ENCODE measurements around the gene HTR4. TPM values are rescaled to one million over a fixed set of nuclear protein-coding genes. Genes with fewer than 3 reads are reported as not detected.
"Not testable (repeated sequence)": the region's sequence is repeated elsewhere in the genome, so short reads cannot be mapped to it uniquely, and the experiment has no call there.

The HTR4 gene
- polyA plus RNA-seq, 1 of the 3 experiments (the other 2 are of a cell fraction), result not detected

GRCh38 chr5:148532969-148533670 is 121.2 kb downstream of the HTR4 start:
- H3K9ac ChIP-seq, result no peak overlapping the region
- H3K4me1 ChIP-seq (ENCODE audit: control insufficient read depth in 1 of 2, insufficient read depth in 2 of 2, low read depth in 1 of 2, low read length in 1 of 2), result no peaks in the 10 kb centered on the region
- H3K27me3 ChIP-seq (ENCODE audit: insufficient read depth), result no peaks in the 10 kb centered on the region
- no peak overlapping the region for H3K27ac ChIP-seq (ENCODE audit: low read depth in 2 of 2, low read length in 1 of 2)
- WGBS (ENCODE audit: low lambda C conversion rate), result 15% methylated on average over 5 of the region's 5 CpGs
- no peak overlapping the region for H3K4me3 ChIP-seq (ENCODE audit: low read depth in 2 of 2, low read length in 1 of 2)
- H3K36me3 ChIP-seq (replicated peaks in 1 of 2; ENCODE audit: control insufficient read depth in 1 of 2, insufficient read depth in 2 of 2, low read length in 1 of 2), result no peaks in the 10 kb centered on the region
- no peak for DNase-seq
- H3K79me2 ChIP-seq (ENCODE audit: insufficient read depth), result no peaks in the 10 kb centered on the region
- TF ChIP-seq MEF2A (IDR thresholded peaks at IDR 0.05; ENCODE audit: borderline replicate concordance, low read depth), result no peak
- no peak for TF ChIP-seq FOXJ3 (CRISPR knock-in tag; IDR thresholded peaks at IDR 0.05)
- TF ChIP-seq REST (IDR thresholded peaks at IDR 0.05; ENCODE audit: low read depth, low read length), result no peak
- TF ChIP-seq RFX5 (IDR thresholded peaks at IDR 0.05; ENCODE audit: low read length), result no peak
- no peak for TF ChIP-seq GATA2 (CRISPR knock-in tag; IDR thresholded peaks at IDR 0.05)
- TF ChIP-seq NFIC (IDR thresholded peaks at IDR 0.05; ENCODE audit: borderline replicate concordance), result no peak
- no peak for TF ChIP-seq MXI1 (IDR thresholded peaks at IDR 0.05; ENCODE audit: low read depth, low read length)
- no peak for TF ChIP-seq TCF12 (IDR thresholded peaks at IDR 0.05)
- no peak for TF ChIP-seq IRF3 (IDR thresholded peaks at IDR 0.05; ENCODE audit: low read depth, low read length)
- no peak for TF ChIP-seq RCOR1 (IDR thresholded peaks at IDR 0.05; ENCODE audit: low read length)
- TF ChIP-seq TAF1 (IDR thresholded peaks at IDR 0.05; ENCODE audit: borderline replicate concordance, low read depth, low read length), result no peak
- no peak for TF ChIP-seq CHD2 (IDR thresholded peaks at IDR 0.05; ENCODE audit: low read length, partially characterized antibody)
- TF ChIP-seq POLR2AphosphoS5 (IDR thresholded peaks at IDR 0.05; ENCODE audit: low read depth, low read length), result no peak
- no peak for TF ChIP-seq NRF1 (IDR thresholded peaks at IDR 0.05; ENCODE audit: low read depth, low read length)
- no peak for TF ChIP-seq RAD21 (IDR thresholded peaks at IDR 0.05; ENCODE audit: low read length)
- no peak for TF ChIP-seq ZBTB33 (IDR thresholded peaks at IDR 0.05; ENCODE audit: borderline replicate concordance, low read depth)
- H3F3A ChIP-seq (replicated peaks; ENCODE audit: insufficient read depth), result no peaks in the 10 kb centered on the region
- H3K9me3 ChIP-seq, result no peaks in the 10 kb centered on the region
- H4K20me1 ChIP-seq (ENCODE audit: insufficient read depth), result no peaks in the 10 kb centered on the region
- CTCF ChIA-PET, result interaction anchor here (1.1 to 2.8 kb wide), 2 partner anchors 198 to 201 kb away, joined by 3 to 12 read pairs; no protein-coding TSS in a partner anchor
- no peak overlapping the region for H2AFZ ChIP-seq (ENCODE audit: low read depth)
- POLR2A ChIA-PET, result no interaction called here
- no peaks in the 10 kb centered on the region for H3K9me2 ChIP-seq
- H3K4me2 ChIP-seq, result no peak overlapping the region

GRCh38 chr5:148529450-148529849 is 124.9 kb downstream of the HTR4 start:
- H3K9me3 ChIP-seq; DNase-seq; H2AFZ ChIP-seq (ENCODE audit: low read depth); H3K36me3 ChIP-seq (replicated peaks in 1 of 2; ENCODE audit: control insufficient read depth in 1 of 2, insufficient read depth in 2 of 2, low read length in 1 of 2); H3K79me2 ChIP-seq (ENCODE audit: insufficient read depth); H4K20me1 ChIP-seq (ENCODE audit: insufficient read depth); H3K4me1 ChIP-seq (ENCODE audit: control insufficient read depth in 1 of 2, insufficient read depth in 2 of 2, low read depth in 1 of 2, low read length in 1 of 2); H3K4me3 ChIP-seq (ENCODE audit: low read depth in 2 of 2, low read length in 1 of 2); H3K9me2 ChIP-seq; H3K9ac ChIP-seq; H3K27ac ChIP-seq (ENCODE audit: low read depth in 2 of 2, low read length in 1 of 2); H3K4me2 ChIP-seq; H3F3A ChIP-seq (replicated peaks; ENCODE audit: insufficient read depth); POLR2A ChIA-PET; H3K27me3 ChIP-seq (ENCODE audit: insufficient read depth): not testable (repeated sequence)
- CTCF ChIA-PET, result interaction anchor here (0.7 kb wide), 1 partner anchor 10 kb away, joined by 3 read pairs; no protein-coding TSS in a partner anchor
- 16% methylated on average over 2 of the region's 2 CpGs for WGBS (ENCODE audit: low lambda C conversion rate)

Data from SK-N-SH (cell line).